GM23248 (cell line): ENCODE data around the gene PPIG.

Source experiments
- EZH2 ChIP-seq: fragments of 200-600 bp; sonication (generic); IDR thresholded peaks from 2 replicates; pipeline ENCODE4 v1.6.1; 2018; ENCODE audit warnings: antibody characterized with exemption, mild to moderate bottlenecking; ENCODE audit not compliant: insufficient read depth, poor library complexity, severe bottlenecking
- EZH2phosphoT487 ChIP-seq: fragments of 200-600 bp; sonication (generic); IDR thresholded peaks from 2 replicates; pipeline ENCODE4 v1.6.1; 2018; ENCODE audit warnings: antibody characterized with exemption, moderate library complexity, mild to moderate bottlenecking, low read depth; ENCODE audit not compliant: insufficient read depth

GRCh38 chr2:169667583-169667982 lies 83.4 kb downstream of the PPIG start:
- TF ChIP-seq EZH2phosphoT487 = no peak
- no peak for TF ChIP-seq EZH2
